Neural progenitor cell (in vitro differentiated cells): ENCODE data around the gene GCAT. TPM values are rescaled to one million over a fixed set of nuclear protein-coding genes. Genes with fewer than 3 reads are reported as not detected.
A peak's percentile ranks its signal among the peaks of the same experiment; 100 is the strongest.

ENCODE experiments used
- DNase-seq: peaks from one replicate; pipeline ENCODE4 v3.0.0-alpha.2; 2016; ENCODE audit warnings: low spot score
- H2AFZ ChIP-seq: fragments of 200-600 bp; sonication (generic); replicated peaks from 2 replicates; pipeline ENCODE4 v1.6.1; 2016; ENCODE audit warnings: antibody characterized with exemption
- H3F3A ChIP-seq: fragments of 200-600 bp; sonication (generic); 2 replicates; pipeline ENCODE4 v1.6.1; 2016; ENCODE audit warnings: antibody characterized with exemption, low read depth
- H3K27ac ChIP-seq: fragments of 200-600 bp; sonication (generic); 2 replicates; pipeline ENCODE4 v1.5.1; 2016; ENCODE audit warnings: mild to moderate bottlenecking
- H3K27me3 ChIP-seq: fragments of 200-600 bp; sonication (generic); 2 replicates; pipeline ENCODE4 v1.6.1; 2016; ENCODE audit warnings: mild to moderate bottlenecking, moderate library complexity
- H3K36me3 ChIP-seq: fragments of 200-600 bp; sonication (generic); 2 replicates; pipeline ENCODE4 v1.5.1; 2016
- H3K4me1 ChIP-seq: fragments of 200-600 bp; sonication (generic); 2 replicates; pipeline ENCODE4 v1.6.1; 2016; ENCODE audit warnings: mixed run types
- H3K4me2 ChIP-seq: fragments of 200-600 bp; sonication (generic); 2 replicates; pipeline ENCODE4 v1.6.1; 2016
- H3K4me3 ChIP-seq: fragments of 200-600 bp; sonication (generic); 2 replicates; pipeline ENCODE4 v1.5.1; 2016
- H3K79me2 ChIP-seq: fragments of 200-600 bp; sonication (generic); 2 replicates; pipeline ENCODE4 v1.6.1; 2016; ENCODE audit warnings: low read depth
- H3K9ac ChIP-seq: fragments of 200-600 bp; sonication (generic); 2 replicates; pipeline ENCODE4 v1.6.1; 2016
- H3K9me3 ChIP-seq: fragments of 200-600 bp; sonication (generic); 2 replicates; pipeline ENCODE4 v1.5.1; 2016; ENCODE audit warnings: low read depth
- H4K20me1 ChIP-seq: fragments of 200-600 bp; sonication (generic); 2 replicates; pipeline ENCODE4 v1.6.1; 2016; ENCODE audit warnings: low read depth
- H3K27ac Mint-ChIP-seq: 3 replicates; pipeline ENCODE4 v1.8.0; 2021; ENCODE audit warnings: mixed read lengths
- H3K27me3 Mint-ChIP-seq: 2 replicates; pipeline ENCODE4 v1.8.0; 2022; ENCODE audit warnings: low read depth, mild to moderate bottlenecking, inconsistent platforms, moderate library complexity, mixed read lengths; ENCODE audit not compliant: insufficient read depth
- H3K36me3 Mint-ChIP-seq: 3 replicates; pipeline ENCODE4 v1.8.0; 2021; ENCODE audit warnings: mixed read lengths
- H3K4me1 Mint-ChIP-seq: 3 replicates; pipeline ENCODE4 v1.8.0; 2021; ENCODE audit warnings: mixed read lengths
- H3K4me3 Mint-ChIP-seq: 3 replicates; pipeline ENCODE4 v1.8.0; 2021; ENCODE audit warnings: mild to moderate bottlenecking, moderate library complexity, mixed read lengths
- H3K9me3 Mint-ChIP-seq: 3 replicates; pipeline ENCODE4 v1.8.0; 2020; ENCODE audit warnings: mixed read lengths
- EZH2 ChIP-seq: fragments of 200-600 bp; sonication (generic); IDR thresholded peaks from 2 replicates; pipeline ENCODE4 v1.6.1; 2017; ENCODE audit warnings: antibody characterized with exemption, mild to moderate bottlenecking, moderate library complexity
- EZH2phosphoT487 ChIP-seq: fragments of 200-600 bp; sonication (generic); IDR thresholded peaks from 2 replicates; pipeline ENCODE4 v1.6.1; 2017; ENCODE audit warnings: antibody characterized with exemption
- microRNA counts: library from miRNA; unstranded; fragments of <30 nt; microRNA quantifications from one replicate; lab custom pipeline; 2016
- microRNA-seq: library from miRNA; unstranded; fragments of <30 nt; microRNA quantifications from one replicate; pipeline ENCODE4, GENCODE V29; 2016
- small RNA-seq: library from RNA; depleted of rRNA; stranded (forward); fragments of <200 nt; gene quantifications from one replicate; pipeline ENCODE3, GENCODE V24; 2015
- total RNA-seq: library from RNA; depleted of rRNA; stranded (reverse); fragments of >200 nt; gene quantifications from 2 replicates; pipeline ENCODE4 v1.2.3, GENCODE V29; 2015; ENCODE audit warnings: low replicate concordance
- TF ChIP-seq, protein P1 (sequence below): fragments of 200-600 bp; sonication (generic); IDR thresholded peaks from 2 replicates; pipeline ENCODE4 v1.5.1; 2017; ENCODE audit warnings: antibody characterized with exemption, mild to moderate bottlenecking

GCAT gene
- total RNA-seq, 1 donor from 2014 or later: 21.2 TPM

DNA sequence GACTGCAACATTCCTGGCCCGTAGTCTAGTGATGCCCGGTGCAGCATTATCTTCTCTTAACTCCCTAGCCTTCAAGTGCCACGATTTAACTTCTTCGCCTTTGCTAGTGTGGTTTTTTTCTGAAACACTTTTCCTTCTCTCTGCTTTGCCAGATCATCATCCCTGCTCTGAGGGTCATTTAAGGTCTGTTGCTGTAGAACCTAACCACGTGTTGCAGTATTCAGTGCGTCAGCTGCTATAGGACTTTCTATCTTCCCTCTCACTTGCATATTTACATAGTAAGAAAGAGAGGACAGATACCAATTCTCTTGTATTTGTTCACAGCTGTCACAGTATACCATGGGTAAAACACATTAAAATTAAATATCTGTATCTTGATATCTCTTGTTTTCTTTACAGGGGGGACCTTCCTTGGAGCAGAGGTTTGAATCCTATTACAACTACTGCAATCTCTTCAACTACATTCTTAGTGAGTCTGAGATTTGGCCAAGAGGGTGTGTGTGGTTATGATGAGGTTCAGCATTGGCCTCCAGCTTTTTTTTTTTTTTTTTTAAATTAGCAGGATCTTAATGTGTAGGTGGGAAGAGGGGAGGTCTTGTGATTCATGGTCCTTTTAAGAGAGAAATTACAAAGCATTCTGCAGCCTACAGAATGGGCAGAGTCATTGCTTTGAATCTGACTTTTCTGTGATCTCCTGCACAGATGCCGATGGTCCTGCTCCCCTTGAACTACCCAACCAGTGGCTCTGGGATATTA, 55.0 kb downstream of the GCAT start:
- TF ChIP-seq EZH2 (no peak), EZH2phosphoT487 (no peak)
- TF ChIP-seq, protein P1, sequence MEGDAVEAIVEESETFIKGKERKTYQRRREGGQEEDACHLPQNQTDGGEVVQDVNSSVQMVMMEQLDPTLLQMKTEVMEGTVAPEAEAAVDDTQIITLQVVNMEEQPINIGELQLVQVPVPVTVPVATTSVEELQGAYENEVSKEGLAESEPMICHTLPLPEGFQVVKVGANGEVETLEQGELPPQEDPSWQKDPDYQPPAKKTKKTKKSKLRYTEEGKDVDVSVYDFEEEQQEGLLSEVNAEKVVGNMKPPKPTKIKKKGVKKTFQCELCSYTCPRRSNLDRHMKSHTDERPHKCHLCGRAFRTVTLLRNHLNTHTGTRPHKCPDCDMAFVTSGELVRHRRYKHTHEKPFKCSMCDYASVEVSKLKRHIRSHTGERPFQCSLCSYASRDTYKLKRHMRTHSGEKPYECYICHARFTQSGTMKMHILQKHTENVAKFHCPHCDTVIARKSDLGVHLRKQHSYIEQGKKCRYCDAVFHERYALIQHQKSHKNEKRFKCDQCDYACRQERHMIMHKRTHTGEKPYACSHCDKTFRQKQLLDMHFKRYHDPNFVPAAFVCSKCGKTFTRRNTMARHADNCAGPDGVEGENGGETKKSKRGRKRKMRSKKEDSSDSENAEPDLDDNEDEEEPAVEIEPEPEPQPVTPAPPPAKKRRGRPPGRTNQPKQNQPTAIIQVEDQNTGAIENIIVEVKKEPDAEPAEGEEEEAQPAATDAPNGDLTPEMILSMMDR: no peak
- Mint-ChIP-seq H3K4me1 (peaks cover 4% of the 10 kb centered on the region), H3K9me3 (no peaks in the 10 kb centered on the region), H3K27ac (no peak overlapping the region), H3K36me3 (peaks cover 42% of the 10 kb centered on the region), H3K27me3 (no peaks in the 10 kb centered on the region), H3K4me3 (no peak overlapping the region)
- no peak for DNase-seq
- peaks cover 26% of the 10 kb centered on the region for H3F3A ChIP-seq
- no peak overlapping the region for H3K9ac ChIP-seq
- no peak overlapping the region for H3K4me3 ChIP-seq
- peaks cover 23% of the 10 kb centered on the region for H3K36me3 ChIP-seq
- no peak overlapping the region for H2AFZ ChIP-seq
- no peaks in the 10 kb centered on the region for H3K27me3 ChIP-seq
- H3K27ac ChIP-seq: no peak overlapping the region
- H3K4me2 ChIP-seq: no peak overlapping the region
- peaks cover 35% of the 10 kb centered on the region for H3K79me2 ChIP-seq
- H3K4me1 ChIP-seq: no peaks in the 10 kb centered on the region
- H4K20me1 ChIP-seq: peaks cover 16% of the 10 kb centered on the region
- H3K9me3 ChIP-seq: no peaks in the 10 kb centered on the region

GRCh38 chr22:37865510-37865909, 57.8 kb downstream of the GCAT start:
- Mint-ChIP-seq H3K27me3 (no peaks in the 10 kb centered on the region), H3K4me3 (no peak overlapping the region), H3K4me1 (peaks cover 4% of the 10 kb centered on the region), H3K27ac (no peak overlapping the region), H3K9me3 (no peaks in the 10 kb centered on the region), H3K36me3 (peaks cover 41% of the 10 kb centered on the region)
- H4K20me1 ChIP-seq: peaks cover 14% of the 10 kb centered on the region
- no peak overlapping the region for H3K4me3 ChIP-seq
- H2AFZ ChIP-seq: no peak overlapping the region
- no peak for DNase-seq
- peaks cover 23% of the 10 kb centered on the region for H3F3A ChIP-seq
- no peaks in the 10 kb centered on the region for H3K4me1 ChIP-seq
- peaks cover 21% of the 10 kb centered on the region for H3K36me3 ChIP-seq
- no peaks in the 10 kb centered on the region for H3K9me3 ChIP-seq
- no peak for TF ChIP-seq EZH2phosphoT487
- TF ChIP-seq, protein P1: no peak
- TF ChIP-seq EZH2: no peak
- peaks cover 35% of the 10 kb centered on the region for H3K79me2 ChIP-seq
- no peak overlapping the region for H3K27ac ChIP-seq
- H3K27me3 ChIP-seq: no peaks in the 10 kb centered on the region
- H3K9ac ChIP-seq: no peak overlapping the region
- H3K4me2 ChIP-seq: no peak overlapping the region

MicroRNAs encoded within 50 kb of the gene (microRNA counts, 767-probe panel; counts per million panel counts)
- 460 counts per million, percentile 90 among the panel's probes with 10 or more counts for microRNA hsa-miR-658 (lab: Ali Mortazavi, UCI)
- microRNA hsa-miR-659-3p (lab: Ali Mortazavi, UCI): 460 counts per million, percentile 90 among the panel's probes with 10 or more counts

Small RNA genes lying within 50 kb of the gene (microRNA-seq; reads per million reads assigned to microRNA genes)
- not detected for gene MIR659

Small RNA genes lying within 50 kb of the gene (small RNA-seq; reads per million reads assigned to genes)
- not detected for gene MIR659

Other genes starting within 250 kb of the GCAT start
- 0.84 and 1.8 TPM in 2 replicates for gene CDC42EP1, start 247.5 kb upstream of the GCAT start, total RNA-seq
- gene LGALS2, start 227.8 kb upstream of the GCAT start, total RNA-seq: not detected in 2 replicates
- 62.3 and 71.7 TPM in 2 replicates for gene GGA1, start 199.1 kb upstream of the GCAT start, total RNA-seq
- gene SH3BP1, start 168.3 kb upstream of the GCAT start, total RNA-seq: 10.3 and 10.9 TPM in 2 replicates
- 25.1 and 57.0 TPM in 2 replicates for gene PDXP, start 149.2 kb upstream of the GCAT start, total RNA-seq
- gene LGALS1, start 132.3 kb upstream of the GCAT start, total RNA-seq: 14.9 and 42.9 TPM in 2 replicates
- 23.7 and 28.7 TPM in 2 replicates for gene NOL12, start 121.6 kb upstream of the GCAT start, total RNA-seq
- gene TRIOBP, start 110.9 kb upstream of the GCAT start, total RNA-seq: 25.2 and 51.0 TPM in 2 replicates
- gene GALR3, start 15.4 kb downstream of the GCAT start, total RNA-seq: 0.37 TPM in 1 of 2 replicates, not detected in the other
- gene ANKRD54, start 36.4 kb downstream of the GCAT start, total RNA-seq: 18.4 and 21.2 TPM in 2 replicates
- gene EIF3L, start 41.5 kb downstream of the GCAT start, total RNA-seq: 904 and 971 TPM in 2 replicates
- gene MICALL1, start 98.4 kb downstream of the GCAT start, total RNA-seq: 5.0 and 14.3 TPM in 2 replicates
- gene C22orf23, start 145.7 kb downstream of the GCAT start, total RNA-seq: 0.26 and 0.46 TPM in 2 replicates
- gene POLR2F, start 145.8 kb downstream of the GCAT start, total RNA-seq: 75.5 and 76.1 TPM in 2 replicates
- 0.99 and 4.5 TPM in 2 replicates for gene SOX10, start 176.6 kb downstream of the GCAT start, total RNA-seq
- gene PICK1, start 249.5 kb downstream of the GCAT start, total RNA-seq: 10.7 and 31.8 TPM in 2 replicates